AG08395 (cell line): ENCODE data around the gene IRX6.

Experiments used
- DNase-seq: peaks from one replicate; pipeline ENCODE4 v3.0.0; 2012; ENCODE audit warnings: mixed read lengths, low spot score

IRX6 gene

GRCh38 chr16:55367866-55368603 lies 44.0 kb downstream of the IRX6 start:
- DNase-seq = peak; percentile 26

- DNase-seq = no peak
Measured at GRCh38 chr16:55369151-55369550, 45.1 kb downstream of the IRX6 start.

GRCh38 chr16:55370762-55371482 lies 46.9 kb downstream of the IRX6 start:
- DNase-seq = peak; percentile 84

GRCh38 chr16:55372792-55373488 lies 48.9 kb downstream of the IRX6 start:
- DNase-seq = no peak

GRCh38 chr16:55373489-55373832 lies 49.5 kb downstream of the IRX6 start:
- peak; percentile 15 for DNase-seq

GRCh38 chr16:55376045-55376444 lies 52.0 kb downstream of the IRX6 start:
- DNase-seq = no peak

GRCh38 chr16:55376567-55377167 lies 52.7 kb downstream of the IRX6 start:
- DNase-seq = no peak

- no peak for DNase-seq
Measured at GRCh38 chr16:55377840-55378239, 53.8 kb downstream of the IRX6 start.

- no peak for DNase-seq
Measured at GRCh38 chr16:55378616-55379015, 54.6 kb downstream of the IRX6 start.

- no peak for DNase-seq
Measured at GRCh38 chr16:55379371-55379770, 55.4 kb downstream of the IRX6 start.

- DNase-seq = no peak
Measured at GRCh38 chr16:55379876-55380390, 55.9 kb downstream of the IRX6 start.
